ENCODE measurements around the gene APEX1.

APEX1 gene

DNA sequence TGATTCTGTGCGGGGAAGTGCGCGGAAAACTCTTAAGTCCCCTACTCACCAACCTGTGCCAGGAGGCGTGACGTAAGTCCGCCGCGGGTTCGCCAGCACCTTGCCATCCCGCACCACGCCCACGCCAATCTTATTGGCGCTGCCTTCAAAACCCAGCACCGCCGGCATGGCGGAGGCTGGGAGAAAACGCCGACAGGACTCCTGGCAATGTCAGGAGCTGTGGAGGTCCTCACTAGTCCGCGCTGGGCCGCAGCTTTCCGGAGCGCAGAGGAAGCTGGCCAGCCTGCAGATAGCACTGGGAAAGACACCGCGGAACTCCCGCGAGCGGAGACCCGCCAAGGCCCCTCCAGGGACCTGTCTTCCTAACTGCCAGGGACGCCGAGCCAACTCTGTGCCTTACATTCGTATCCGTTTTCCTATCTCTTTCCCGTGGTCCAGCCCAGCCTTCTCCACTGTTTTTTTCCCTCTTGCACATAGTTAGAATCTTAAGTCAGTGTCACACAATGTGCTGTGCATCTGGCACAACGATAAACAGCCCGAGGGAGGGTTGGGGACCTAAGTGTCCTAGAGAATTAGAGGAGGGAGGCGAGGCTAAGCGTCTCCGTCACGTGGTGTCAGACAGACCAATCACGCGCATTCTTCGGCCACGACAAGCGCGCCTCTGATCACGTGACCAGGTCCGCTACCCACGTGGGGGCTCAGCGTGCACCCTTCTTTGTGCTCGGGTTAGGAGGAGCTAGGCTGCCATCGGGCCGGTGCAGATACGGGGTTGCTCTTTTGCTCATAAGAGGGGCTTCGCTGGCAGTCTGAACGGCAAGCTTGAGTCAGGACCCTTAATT, at the start of gene APEX1, which contains the start of gene OSGEP:
Gene APEX1, plus strand, starts transcription at position 711 of the 839 bp plus-strand sequence. CDS start 420 bp downstream, outside the sequence.
Gene OSGEP, minus strand, starts transcription at position 297 of the 839 bp plus-strand sequence. Its CDS starts 129 bp downstream, at position 168.
- peak; percentile 99 for DNase-seq

GRCh38 chr14:20409226-20409625, 45.8 kb upstream of the APEX1 start:
- DNase-seq: peak; percentile 32

DNA sequence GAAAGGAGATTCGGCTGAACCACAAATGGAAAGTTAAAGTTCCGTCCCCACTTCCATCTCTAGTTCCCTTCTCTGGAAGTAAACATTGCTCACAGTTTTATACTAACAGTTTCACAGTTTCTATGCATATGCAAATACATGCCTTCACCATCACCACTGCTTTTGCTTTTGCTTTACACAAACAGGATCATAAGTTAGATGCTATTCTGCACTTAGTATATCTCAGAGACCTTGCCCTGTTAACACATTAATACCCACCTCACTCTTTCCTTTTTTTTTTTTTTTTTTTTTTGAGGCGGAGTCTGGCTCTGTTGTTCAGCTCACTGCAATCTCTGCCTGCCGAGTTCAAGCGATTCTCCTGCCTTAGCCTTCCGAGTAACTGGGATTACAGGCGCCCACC, 42.6 kb upstream of the APEX1 start:
- peak; percentile 92 for DNase-seq

GRCh38 chr14:20412876-20413743, 41.9 kb upstream of the APEX1 start, which contains the start of gene TEP1:
Gene TEP1 (minus strand): TSS chr14:20413501. CDS start chr14:20408439, 5,062 bp downstream.
- DNase-seq: peak; percentile 90

GRCh38 chr14:20413744-20414082, 41.3 kb upstream of the APEX1 start:
- peak; percentile 67 for DNase-seq

GRCh38 chr14:20415782-20416206, 39.2 kb upstream of the APEX1 start:
- DNase-seq: peak; percentile 78

DNA sequence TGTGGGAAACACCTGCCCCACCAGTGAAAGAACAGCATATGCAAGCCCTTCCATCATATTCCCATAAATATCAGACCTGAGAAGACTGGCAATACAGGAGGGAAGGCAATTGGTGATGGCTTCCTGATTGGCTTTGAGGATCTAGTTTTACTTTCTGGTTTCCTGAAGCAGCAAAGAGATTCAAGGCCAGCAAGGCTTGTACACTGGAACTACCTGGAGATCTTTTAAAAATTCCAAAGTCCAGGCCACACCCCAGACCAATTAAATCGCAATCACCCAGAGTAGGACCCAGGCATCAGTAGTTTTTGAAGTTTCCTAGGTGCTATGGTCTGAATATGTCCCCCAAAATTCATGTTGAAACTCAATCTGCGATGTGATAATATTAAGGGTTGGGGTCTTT, 38.8 kb upstream of the APEX1 start:
- DNase-seq: no peak

DNA sequence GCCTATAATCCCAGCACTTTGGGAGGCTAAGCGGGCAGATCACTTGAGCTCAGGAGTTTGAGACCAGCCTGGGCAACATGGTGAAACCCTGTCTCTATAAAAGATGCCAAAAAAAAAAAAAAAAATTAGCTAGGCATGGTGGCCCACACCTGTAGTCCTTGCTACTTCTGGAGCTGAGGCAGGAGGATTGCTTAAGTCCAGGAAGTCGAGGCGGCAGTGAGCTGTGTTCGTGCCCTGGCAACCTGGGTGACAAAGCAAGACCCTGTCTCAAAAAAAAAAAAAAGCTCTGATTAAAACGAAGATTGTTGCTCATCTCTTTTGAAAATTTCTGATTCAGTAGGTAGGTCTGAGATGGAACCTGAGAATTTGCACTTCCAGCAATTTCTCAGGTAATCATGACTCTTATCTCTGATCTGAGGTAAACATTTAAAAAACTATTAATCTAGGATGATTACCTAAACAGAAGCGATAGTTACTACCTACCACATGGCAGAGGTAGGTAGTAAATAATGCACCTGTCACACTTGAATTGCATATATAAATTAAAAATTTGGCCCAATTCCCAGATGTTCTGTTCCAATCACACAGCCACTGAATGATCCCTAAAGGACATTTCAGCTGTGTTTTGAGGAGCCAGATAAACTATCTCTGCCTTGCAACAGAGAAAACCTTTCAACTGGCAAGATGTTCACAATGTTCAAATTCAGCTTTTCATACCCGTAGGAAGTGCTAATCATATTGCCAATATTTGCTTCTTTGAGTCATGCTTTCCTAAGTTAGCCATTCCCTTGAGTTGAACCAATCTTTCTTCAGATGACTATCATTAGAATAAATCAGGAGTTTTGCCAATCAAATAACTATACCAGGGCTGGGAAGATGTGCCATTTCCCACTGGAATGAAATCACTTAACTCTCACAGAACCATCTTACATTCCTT, 37.5 kb upstream of the APEX1 start:
- no peak for DNase-seq

DNA sequence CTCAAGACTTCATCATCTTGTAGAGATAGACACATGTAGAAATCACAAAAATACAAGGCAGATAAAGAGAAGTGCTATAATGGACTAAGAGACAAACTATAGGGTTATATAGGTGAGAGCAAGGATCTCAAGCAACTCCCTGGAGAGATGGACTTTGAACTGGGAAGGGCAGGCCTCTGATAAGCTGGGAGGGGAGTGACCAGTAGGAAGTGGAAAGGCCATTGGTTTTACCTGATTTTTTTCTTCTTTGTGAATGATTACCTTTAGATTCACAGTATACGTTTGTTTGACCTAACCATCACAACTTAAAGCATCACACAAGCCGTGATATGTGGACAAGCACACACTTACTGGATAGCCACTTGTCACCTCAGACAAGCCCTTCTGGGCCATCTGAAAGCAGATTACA, 36.5 kb upstream of the APEX1 start:
- DNase-seq: no peak

DNA sequence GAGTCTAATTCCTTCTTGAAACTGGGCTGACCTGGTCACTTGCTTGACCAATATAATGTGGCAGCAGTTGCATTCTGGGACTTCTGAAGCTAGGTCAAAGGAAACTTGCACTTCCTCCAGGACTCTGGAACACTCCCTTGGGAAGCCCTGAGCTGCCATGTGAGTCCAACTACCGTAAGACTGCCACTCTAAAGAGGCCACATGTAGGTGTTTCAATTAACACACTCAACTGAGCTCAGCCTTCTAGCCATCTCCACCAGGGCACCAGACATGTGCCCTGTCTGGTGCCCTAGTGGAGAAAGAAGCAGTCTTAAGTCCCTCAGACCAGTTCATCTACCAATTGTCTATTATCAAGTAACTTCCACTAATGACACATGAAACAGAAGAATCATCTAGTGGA, 35.6 kb upstream of the APEX1 start:
- DNase-seq: no peak

DNA sequence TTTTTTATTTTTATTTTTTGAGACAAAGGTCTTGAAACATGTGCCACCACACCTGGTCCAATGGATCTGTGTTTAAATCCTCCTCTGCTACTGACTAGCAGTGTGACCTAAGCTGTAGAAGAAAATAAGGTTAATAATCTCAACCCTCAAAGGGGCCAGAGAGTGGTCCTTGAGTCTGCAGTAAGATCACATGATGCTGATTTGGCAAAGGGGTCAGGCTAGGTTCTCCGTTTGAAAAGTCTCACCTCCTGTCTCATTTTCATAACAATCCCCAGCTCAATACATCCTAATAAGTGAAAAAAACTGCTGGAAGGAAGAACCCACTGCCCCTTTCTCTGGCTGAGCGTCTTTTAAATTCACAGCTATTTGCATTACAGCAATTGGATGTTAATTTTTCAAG, 33.8 kb upstream of the APEX1 start:
- no peak for DNase-seq

GRCh38 chr14:20422886-20423285, 32.1 kb upstream of the APEX1 start:
- DNase-seq: no peak

DNA sequence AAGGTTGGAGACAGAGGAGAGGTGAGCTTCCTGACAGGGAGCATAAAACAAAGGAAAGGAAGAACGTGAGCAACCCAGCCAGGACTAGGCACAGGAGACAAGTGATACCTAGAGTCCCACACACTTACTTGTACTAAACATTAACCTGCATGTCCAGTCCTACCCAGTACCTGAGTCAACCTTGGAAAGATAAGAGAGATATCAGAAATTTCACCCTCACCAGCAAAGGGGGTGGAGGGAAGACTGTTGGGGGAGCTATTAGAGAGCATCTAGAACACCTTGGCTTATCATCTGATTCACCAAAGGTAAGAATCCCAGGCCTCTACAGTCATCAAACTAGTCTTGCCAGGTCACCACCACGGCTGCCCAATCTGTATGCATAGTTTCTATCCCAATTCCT, 30.2 kb upstream of the APEX1 start:
- no peak for DNase-seq

DNA sequence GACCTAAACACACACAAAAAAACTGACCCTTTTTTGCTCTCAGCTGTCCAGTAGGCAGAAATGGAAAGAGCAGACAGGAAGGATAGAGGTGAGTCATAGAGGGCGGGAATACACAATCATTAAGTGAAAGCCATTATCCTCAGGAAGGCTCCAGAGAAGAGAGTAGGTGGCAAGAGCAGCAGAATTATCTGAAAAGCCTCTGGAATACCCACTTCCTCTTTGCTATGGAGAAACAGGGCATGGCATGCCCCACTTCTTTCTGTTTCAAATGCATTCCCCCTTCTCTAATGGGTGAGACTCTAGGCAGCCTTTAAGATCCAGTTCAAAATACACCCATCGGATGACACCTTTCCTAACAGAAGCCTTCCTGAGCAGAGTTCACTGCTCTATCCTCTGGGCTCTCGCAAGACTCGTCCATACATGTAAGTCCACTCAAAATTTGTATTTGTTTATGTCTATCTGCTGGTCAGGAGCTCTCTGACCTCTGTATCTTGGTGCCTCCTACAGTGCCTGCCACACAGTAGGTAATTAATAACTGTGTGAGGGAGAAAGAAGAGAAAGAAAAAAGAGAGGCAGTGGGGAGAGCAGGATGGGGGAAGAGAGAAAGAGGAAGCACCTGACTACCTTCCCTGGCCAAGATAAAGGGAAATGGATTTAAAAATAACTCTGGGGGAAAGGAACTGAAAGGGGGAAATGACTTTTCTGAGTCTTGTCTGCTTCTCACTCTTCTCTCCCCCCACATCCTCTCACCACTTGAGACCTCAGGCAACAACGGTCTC, 27.6 kb upstream of the APEX1 start:
- DNase-seq: peak; percentile 91

- DNase-seq: no peak
These were observed 27.0 kb upstream of the APEX1 start for GRCh38 chr14:20428010-20428365.

GRCh38 chr14:20428802-20429201, 26.2 kb upstream of the APEX1 start:
- no peak for DNase-seq

GRCh38 chr14:20429801-20430669, 25.0 kb upstream of the APEX1 start:
- no peak for DNase-seq

DNA sequence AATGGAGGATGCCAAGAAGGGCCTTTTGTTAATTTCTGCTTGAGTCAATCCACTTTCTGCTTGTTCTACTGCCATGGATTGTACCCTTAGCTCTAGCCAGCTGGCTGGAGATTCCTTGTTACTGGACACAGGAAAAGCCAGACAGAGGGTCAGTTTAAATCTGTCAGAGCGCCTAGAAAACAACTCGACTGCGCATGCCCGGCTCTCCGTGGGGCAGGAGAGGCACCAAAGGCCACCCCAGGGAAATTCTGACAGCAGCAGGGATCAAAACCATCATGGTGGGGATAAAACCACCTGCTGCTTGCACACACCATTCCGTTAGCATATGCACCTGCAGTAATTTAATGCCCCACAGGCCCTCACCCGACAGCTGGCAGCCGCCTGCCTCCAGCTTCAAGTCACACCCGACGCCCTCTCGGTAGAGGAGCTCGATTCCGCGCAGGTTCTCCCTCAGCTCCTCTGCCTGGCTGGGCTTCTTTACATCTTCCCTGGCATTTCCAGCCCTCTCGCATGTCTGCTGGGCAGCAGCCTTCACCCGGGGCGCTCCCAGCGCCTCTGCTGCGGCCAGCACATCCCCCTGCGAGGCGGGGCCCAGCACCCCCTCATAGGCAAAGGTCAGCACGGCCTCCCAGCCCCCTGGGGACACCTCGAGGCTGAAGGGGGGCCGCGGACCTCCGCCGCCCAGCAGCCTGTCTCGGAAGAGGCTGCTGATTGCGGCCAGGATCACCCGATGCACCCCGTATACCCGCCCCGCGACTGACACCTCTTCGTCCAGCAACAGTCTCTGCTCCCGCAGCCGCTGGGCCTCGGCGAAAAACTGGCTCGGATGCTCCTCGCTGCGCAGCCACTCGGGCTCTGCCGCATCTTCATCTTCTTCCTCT, 20.1 kb upstream of the APEX1 start:
- no peak for DNase-seq

GRCh38 chr14:20435582-20436362, 19.3 kb upstream of the APEX1 start, which contains the start of gene KLHL33:
Gene KLHL33 (minus strand): TSS chr14:20436166. CDS start chr14:20435811, 355 bp downstream.
- DNase-seq: no peak
